GM10266 (cell line): ENCODE measurements around the gene ERC2.

Source experiments
- DNase-seq: peaks from one replicate; pipeline ENCODE4 v3.0.0; 2012; ENCODE audit errors: extremely low spot score
- TF ChIP-seq, protein P1 (sequence below): IDR thresholded peaks from 2 replicates; pipeline ENCODE4 v1.5.1; 2012; ENCODE audit warnings: mild to moderate bottlenecking, low read depth; ENCODE audit not compliant: control insufficient read depth, insufficient read depth; ENCODE audit errors: missing control alignments

ERC2 gene

DNA sequence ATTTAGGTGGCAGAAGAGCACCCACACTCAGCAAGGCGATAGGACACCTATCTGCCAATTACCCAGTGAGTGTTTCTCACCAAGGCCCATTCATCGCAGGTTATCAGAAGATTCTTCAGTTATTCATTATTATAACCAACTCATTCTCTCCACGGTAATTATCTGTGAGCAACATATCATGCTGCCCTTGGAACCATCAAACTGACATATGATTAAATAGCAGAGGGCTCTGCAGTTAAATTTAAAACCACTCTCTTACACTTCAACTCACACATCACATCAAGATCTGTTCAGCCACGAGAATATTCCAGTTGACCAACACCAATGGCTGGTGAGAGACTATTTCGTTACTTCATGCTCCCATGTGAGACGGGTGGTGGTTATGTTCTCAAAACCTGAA is 489.3 kb downstream of the ERC2 start:
- TF ChIP-seq, protein P1, sequence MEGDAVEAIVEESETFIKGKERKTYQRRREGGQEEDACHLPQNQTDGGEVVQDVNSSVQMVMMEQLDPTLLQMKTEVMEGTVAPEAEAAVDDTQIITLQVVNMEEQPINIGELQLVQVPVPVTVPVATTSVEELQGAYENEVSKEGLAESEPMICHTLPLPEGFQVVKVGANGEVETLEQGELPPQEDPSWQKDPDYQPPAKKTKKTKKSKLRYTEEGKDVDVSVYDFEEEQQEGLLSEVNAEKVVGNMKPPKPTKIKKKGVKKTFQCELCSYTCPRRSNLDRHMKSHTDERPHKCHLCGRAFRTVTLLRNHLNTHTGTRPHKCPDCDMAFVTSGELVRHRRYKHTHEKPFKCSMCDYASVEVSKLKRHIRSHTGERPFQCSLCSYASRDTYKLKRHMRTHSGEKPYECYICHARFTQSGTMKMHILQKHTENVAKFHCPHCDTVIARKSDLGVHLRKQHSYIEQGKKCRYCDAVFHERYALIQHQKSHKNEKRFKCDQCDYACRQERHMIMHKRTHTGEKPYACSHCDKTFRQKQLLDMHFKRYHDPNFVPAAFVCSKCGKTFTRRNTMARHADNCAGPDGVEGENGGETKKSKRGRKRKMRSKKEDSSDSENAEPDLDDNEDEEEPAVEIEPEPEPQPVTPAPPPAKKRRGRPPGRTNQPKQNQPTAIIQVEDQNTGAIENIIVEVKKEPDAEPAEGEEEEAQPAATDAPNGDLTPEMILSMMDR: no peak
- no peak for DNase-seq

DNA sequence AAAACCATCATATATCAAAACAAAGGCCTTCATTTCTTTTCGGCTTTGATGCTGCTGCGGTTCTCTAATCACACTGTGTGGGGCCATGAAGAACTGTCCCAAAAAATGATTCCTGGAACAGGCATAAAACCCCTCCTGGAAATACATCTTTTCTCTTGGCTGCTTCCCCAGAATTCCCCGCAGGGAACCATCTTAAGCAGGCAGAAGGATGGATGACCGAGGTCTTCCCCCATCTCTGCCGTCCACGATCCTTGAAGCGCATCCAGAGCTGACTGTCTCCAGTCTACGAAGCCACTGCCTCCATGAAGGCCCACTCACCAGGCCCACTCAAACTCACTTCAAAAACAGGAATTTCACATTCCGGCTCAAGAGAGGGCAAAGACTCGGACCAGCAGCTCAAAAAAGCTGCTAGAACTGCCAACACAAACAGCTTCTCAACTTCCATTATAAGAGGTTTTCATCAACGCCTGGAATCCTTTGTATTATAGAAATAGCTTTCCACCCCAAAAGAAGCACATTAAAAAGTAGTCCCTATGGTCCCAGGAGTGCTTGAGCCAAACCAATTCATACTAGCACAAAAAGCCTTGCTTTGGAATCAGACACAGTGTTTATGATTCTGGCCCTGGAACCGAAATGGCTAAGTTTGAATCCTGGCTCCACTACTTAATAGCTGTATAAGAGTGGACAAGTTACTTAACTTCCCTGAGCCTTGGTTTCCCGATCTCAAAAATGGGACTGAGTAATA is 493.7 kb downstream of the ERC2 start:
- DNase-seq: no peak

DNA sequence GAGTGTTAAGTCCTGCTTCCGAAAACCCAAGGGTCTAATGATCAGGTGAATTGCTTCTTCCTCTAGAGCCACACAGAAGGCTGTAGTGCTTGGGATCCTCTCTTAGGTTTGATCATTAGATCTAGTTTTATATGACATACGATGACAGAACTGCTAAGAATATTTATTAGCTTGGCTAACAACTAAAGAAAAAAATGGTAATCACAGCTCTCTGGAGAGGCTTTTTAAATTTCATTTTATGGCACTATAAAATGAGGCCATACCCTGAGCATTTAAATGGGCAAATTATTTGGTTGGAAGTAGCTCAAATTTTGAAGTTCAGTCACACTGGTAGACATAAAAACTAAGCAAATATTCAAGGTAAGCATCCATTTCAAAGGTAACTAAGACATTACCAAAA is 498.6 kb downstream of the ERC2 start:
- TF ChIP-seq, protein P1: no peak
- no peak for DNase-seq

More for the DNA sequence above, 493.7 kb downstream of the ERC2 start:
- TF ChIP-seq, protein P1: no peak

DNA sequence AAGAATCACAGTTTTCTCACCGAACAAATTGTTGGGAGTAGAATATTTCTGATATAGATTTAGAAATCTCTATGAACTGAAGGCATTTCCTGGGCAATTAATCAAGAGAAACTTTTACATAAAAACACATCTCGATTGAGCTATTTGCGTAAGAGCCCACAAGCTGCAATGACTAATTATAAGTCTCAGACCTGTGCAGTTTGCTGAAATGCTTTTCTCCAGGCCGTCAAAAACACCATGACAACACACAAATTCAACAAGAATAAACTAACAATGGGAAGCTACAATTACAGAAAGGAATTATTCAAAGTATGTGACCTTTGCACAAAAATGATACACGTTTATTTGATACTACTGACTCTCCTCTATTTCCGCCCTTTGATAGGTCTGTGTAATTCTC is 499.9 kb downstream of the ERC2 start:
- TF ChIP-seq, protein P1: no peak
- DNase-seq: no peak

DNA sequence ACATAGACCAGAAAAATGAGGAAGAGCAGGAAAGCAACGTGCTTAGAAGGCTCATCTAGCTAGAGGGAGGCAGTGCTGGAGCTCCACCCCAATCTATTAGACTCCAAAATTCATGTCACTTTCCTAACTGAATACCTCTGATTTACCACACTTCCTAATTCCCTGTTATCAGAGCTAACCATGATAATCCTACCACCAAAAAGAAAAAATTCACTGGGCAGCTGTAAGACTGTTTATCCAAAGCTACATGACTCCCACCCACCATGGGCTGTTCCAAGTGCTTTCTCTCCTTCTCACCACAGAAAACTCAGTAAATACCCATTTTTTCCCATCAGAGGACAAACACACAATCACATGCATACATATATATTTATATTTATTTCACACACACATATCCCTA is 501.7 kb downstream of the ERC2 start:
- no peak for DNase-seq
- TF ChIP-seq, protein P1: no peak

DNA sequence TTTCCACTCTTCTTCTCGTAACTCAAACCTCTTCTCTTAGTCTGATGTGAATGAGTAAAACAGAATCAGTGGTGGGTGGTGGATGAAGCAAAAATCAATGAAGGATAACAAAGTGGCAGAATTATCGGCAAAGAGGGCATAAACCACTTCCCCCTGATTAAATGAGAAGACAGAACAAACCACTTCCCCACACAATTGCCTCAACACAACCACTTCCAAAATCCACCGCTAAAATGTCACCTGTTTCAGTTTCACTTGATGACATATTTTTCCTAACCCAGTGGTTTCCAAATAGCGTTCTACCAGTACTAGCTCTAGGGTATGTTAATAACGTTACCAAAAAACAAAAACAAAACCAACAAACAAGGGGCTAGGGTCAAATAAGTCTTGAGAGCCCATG is 502.5 kb downstream of the ERC2 start:
- no peak for DNase-seq
- TF ChIP-seq, protein P1: no peak

DNA sequence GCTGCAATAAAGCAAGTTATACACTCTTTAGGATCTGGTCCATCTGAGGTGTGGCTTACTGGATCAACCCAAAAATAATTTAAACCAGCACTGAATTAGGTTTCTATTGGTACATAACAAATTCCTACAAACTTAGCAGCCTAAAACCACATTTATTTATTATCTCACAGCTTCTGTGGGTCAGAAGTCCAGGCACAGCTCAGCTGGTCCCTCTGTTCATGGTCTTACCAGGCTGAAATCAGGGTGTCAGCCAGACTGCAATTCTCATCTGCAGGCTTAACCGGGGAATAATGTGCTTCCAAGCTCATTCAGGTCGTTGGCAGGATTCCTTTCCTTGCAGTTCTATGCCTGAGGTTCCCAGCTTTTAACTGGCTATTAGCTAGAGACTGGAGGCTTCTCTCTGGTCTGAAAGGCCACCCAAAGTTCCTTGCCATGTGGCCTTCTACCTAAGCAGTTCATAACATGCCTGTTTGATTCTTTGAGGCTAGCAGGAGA is 503.7 kb downstream of the ERC2 start:
- TF ChIP-seq, protein P1: no peak
- no peak for DNase-seq
